Heart left ventricle (tissue), 16 donors: ENCODE data around the gene MAG. TPM values are rescaled to one million over a fixed set of nuclear protein-coding genes. Genes with fewer than 3 reads are reported as not detected.

Experiments
- ATAC-seq, 4 donors: fragments of 200-7000 bp; cut with Tn5 transposase; one replicate each; pipeline ENCODE4 v1.9.1; 2020 to 2022; ENCODE audit warnings: moderate library complexity in 4 of 4, mild to moderate bottlenecking in 3 of 4, moderate number of reproducible peaks in 1 of 4
- DNase-seq, 5 donors: peaks; one replicate each; pipeline ENCODE4 v3.0.0-alpha.2; 2020
- H3K27ac ChIP-seq, 12 donors: fragments of 200-600 bp; sonication (generic) in 4 of 12; one replicate each; pipeline versions ENCODE4 v1.5.0 to v1.8.0; 2016 to 2022; ENCODE audit warnings: mild to moderate bottlenecking in 2 of 12
- H3K27me3 ChIP-seq, 9 donors: fragments of 200-600 bp; sonication (generic) in 2 of 9; one replicate each; pipeline versions ENCODE4 v1.5.1 to v1.8.0; 2016 to 2022; ENCODE audit warnings: mild to moderate bottlenecking in 3 of 9
- H3K36me3 ChIP-seq, 9 donors: fragments of 200-600 bp; sonication (generic) in 2 of 9; one replicate each; pipeline versions ENCODE4 v1.5.0 to v1.8.0; 2018 to 2022; ENCODE audit warnings: mild to moderate bottlenecking in 2 of 9
- H3K4me1 ChIP-seq, 12 donors: fragments of 200-600 bp; sonication (generic) in 4 of 12; one replicate each; pipeline versions ENCODE4 v1.5.0 to v1.8.0; 2016 to 2022; ENCODE audit warnings: mild to moderate bottlenecking in 3 of 12
- H3K4me3 ChIP-seq, 12 donors: fragments of 200-600 bp; sonication (generic) in 4 of 12; one replicate each; pipeline versions ENCODE4 v1.5.0 to v1.8.0; 2017 to 2022; ENCODE audit warnings: mild to moderate bottlenecking in 9 of 12, moderate library complexity in 4 of 12
- H3K9me3 ChIP-seq, 12 donors: fragments of 200-600 bp; sonication (generic) in 4 of 12; one replicate each; pipeline versions ENCODE4 v1.5.0 to v1.8.0; 2016 to 2022; ENCODE audit warnings: mild to moderate bottlenecking in 1 of 12
- CTCF ChIP-seq, 12 donors: fragments of 200-600 bp; sonication (generic) in 4 of 12; IDR thresholded peaks; one replicate each; pipeline versions ENCODE4 v1.5.0 to v1.8.0; 2018 to 2022; ENCODE audit warnings: antibody characterized with exemption in 12 of 12, mild to moderate bottlenecking in 5 of 12
- POLR2A ChIP-seq, 2 donors: fragments of 450-650 bp; IDR thresholded peaks; one replicate each; pipeline ENCODE4 v1.6.1; 2017; ENCODE audit warnings: antibody characterized with exemption in 2 of 2, mild to moderate bottlenecking in 2 of 2, moderate library complexity in 2 of 2
- WGBS, 4 donors: extraction: QIAGEN DNeasy Blood & Tissue Kit in 2 of 4; methylation state at CpG; one replicate each; pipeline versions ENCODE4 v1.1.5 to v1.1.7; 2013 to 2018; 5-methylcytosine and 5-hydroxymethylcytosine counted together
- intact Hi-C, 10 donors: fragments of 100-400 bp; cut with DNase I; formaldehyde crosslinking; loops; one replicate each; pipeline versions ENCODE4 v1.11.1 to v1.14.2; 2022
- polyA plus RNA-seq, 2 donors: library from polyadenylated mRNA; stranded (reverse); fragments of 200-250 nt; gene quantifications; one replicate each; pipeline ENCODE4 v1.2.3, GENCODE V29; 2013
- total RNA-seq, 9 donors: library from RNA; depleted of rRNA in 2 of 9; stranded (reverse); fragments of >200 nt in 2 of 9; fragmentation: NEBNext Ultra II Directional in 3 of 9; extraction: Animal tissue kit (Norgen Biotek cat#: 25700) in 3 of 9; gene quantifications; one replicate each; pipeline versions ENCODE4 v1.1.0 to v1.2.4, GENCODE V29; 2016 to 2023
- donor health status: ischemic (EF 13 %, LVEDD 7.1; RV severe dilation, severe dysfunction).
- donor health status: healthy with polysubstance abuse.
- donor health status: DM: no; HTN: yes; CAD: no.
- donor health status: DM: no; HTN: no; CAD: no.
- donor health status: ischemic (EF 25% LVEDD 6.9; RV normal size, moderate dysfunction).
- donor health status: ischemic (EF 25% LVEDD 5.7; RV mildly dilated, moderate dysfunction).
- donor health status: healthy.
- donor health status: DM: yes; HTN: yes; CAD: no.
- donor health status: ischemic (EF 35%, LVEDD 5.7; RV mildly dilated, moderate dysfunction).
- donor health status: nonischemic (EF 11% LVEDD 7.7; RV severe dilation, severe dysfunction).
- donor health status: DM: yes; HTN: yes; CAD: no.
- donor health status: PGD.
- donor health status: ischemic (EF 29% LVEDD 5.4; RV normal size, mild dysfunction).
- donor health status: nonischemic (EF 23%, LVEDD 6.1; RV moderate dilation, normal function).

The MAG gene
- total and polyA plus RNA-seq, 11 donors, result 0.30 to 0.72 TPM; not detected in 9

GRCh38 chr19:35297515-35297848, 5.5 kb downstream of the MAG start:
- no peaks in the 10 kb centered on the region for H3K36me3 ChIP-seq
- intact Hi-C loops, result no loop called here
- WGBS, 4 donors, result 95 to 98% (median 96%) methylated on average over 3 of the region's 3 CpGs
- DNase-seq, result no peak
- ATAC-seq, result no peak
- no peak overlapping the region for H3K4me3 ChIP-seq
- peaks cover 0 to 63% (median 21%) of the 10 kb centered on the region in 9 donors for H3K27me3 ChIP-seq
- H3K4me1 ChIP-seq, result peaks cover 0 to 5% (median 0%) of the 10 kb centered on the region in 12 donors
- no peaks in the 10 kb centered on the region for H3K9me3 ChIP-seq
- no peak overlapping the region for H3K27ac ChIP-seq
- TF ChIP-seq CTCF (IDR thresholded peaks at IDR 0.05) (no peak), POLR2A (IDR thresholded peaks at IDR 0.05) (no peak)

GRCh38 chr19:35297922-35298321, 6.0 kb downstream of the MAG start:
- intact Hi-C loops, result no loop called here
- no peaks in the 10 kb centered on the region for H3K9me3 ChIP-seq
- WGBS, 4 donors, result 96 to 98% (median 97%) methylated on average over 2 of the region's 2 CpGs
- TF ChIP-seq POLR2A (IDR thresholded peaks at IDR 0.05) (no peak), CTCF (IDR thresholded peaks at IDR 0.05) (no peak)
- H3K36me3 ChIP-seq, result no peaks in the 10 kb centered on the region
- peaks cover 0 to 59% (median 21%) of the 10 kb centered on the region in 9 donors for H3K27me3 ChIP-seq
- H3K27ac ChIP-seq, result no peak overlapping the region
- ATAC-seq (no peak), DNase-seq (no peak)
- no peak overlapping the region for H3K4me3 ChIP-seq
- peaks cover 0 to 5% (median 0%) of the 10 kb centered on the region in 12 donors for H3K4me1 ChIP-seq

- Histone ChIP-seq H3K36me3 (no peaks in the 10 kb centered on the region), H3K27me3 (peaks cover 0 to 52% (median 20%) of the 10 kb centered on the region in 9 donors), H3K4me1 (peaks cover 0 to 5% (median 0%) of the 10 kb centered on the region in 12 donors), H3K27ac (no peak overlapping the region), H3K9me3 (no peaks in the 10 kb centered on the region), H3K4me3 (no peak overlapping the region)
- DNase-seq, result no peak
- no peak for ATAC-seq
- no peak for TF ChIP-seq POLR2A (IDR thresholded peaks at IDR 0.05)
- no peak for TF ChIP-seq CTCF (IDR thresholded peaks at IDR 0.05)
- intact Hi-C loops, result no loop called here
- 93 to 98% (median 94%) methylated on average over 5 of the region's 5 CpGs for WGBS, 4 donors
These were observed 6.6 kb downstream of the MAG start for GRCh38 chr19:35298561-35298972.

GRCh38 chr19:35299523-35300338, 7.8 kb downstream of the MAG start:
- ATAC-seq (no peak), DNase-seq (peak in 1 of 5 donors; percentile 29)
- WGBS, 4 donors, result 46 to 61% (median 54%) methylated on average over 23 to 55 of the region's 55 CpGs
- peaks cover 0 to 41% (median 14%) of the 10 kb centered on the region in 9 donors for H3K27me3 ChIP-seq
- no peaks in the 10 kb centered on the region for H3K9me3 ChIP-seq
- H3K4me3 ChIP-seq, result no peak overlapping the region
- H3K27ac ChIP-seq, result no peak overlapping the region
- H3K36me3 ChIP-seq, result no peaks in the 10 kb centered on the region
- H3K4me1 ChIP-seq, result peaks cover 0 to 5% (median 0%) of the 10 kb centered on the region in 12 donors
- intact Hi-C loops, result no loop called here
- TF ChIP-seq CTCF (IDR thresholded peaks at IDR 0.05) (no peak), POLR2A (IDR thresholded peaks at IDR 0.05) (no peak)
